Mammary epithelial cell (primary cell): Measurements from ENCODE around the gene SFT2D1.

Experiments
- CTCF ChIP-seq, 2 donors: IDR thresholded peaks in 1 of 2; conservative IDR thresholded peaks in 1 of 2; 2 replicates each; pipeline ENCODE4 v1.5.1; 2011 to 2012; ENCODE audit warnings: inconsistent platforms in 2 of 2, low read length in 2 of 2, mild to moderate bottlenecking in 2 of 2, control low read depth in 1 of 2, low read depth in 1 of 2; ENCODE audit not compliant: insufficient read depth in 1 of 2; ENCODE audit errors: extremely low read depth in 1 of 2
- EZH2 ChIP-seq: IDR thresholded peaks from 2 replicates; pipeline ENCODE4 v1.6.1; 2012; ENCODE audit warnings: low read length, inconsistent platforms, borderline replicate concordance

GRCh38 chr6:166305562-166306117, 36.7 kb downstream of the SFT2D1 start:
- no peak for TF ChIP-seq EZH2
- TF ChIP-seq CTCF (conservative IDR thresholded peaks at IDR 0.05 in 1 of 2, IDR thresholded peaks at IDR 0.05 in 1 of 2; ENCODE audit: extremely low read depth in 1 of 2, insufficient read depth in 1 of 2, low read depth in 1 of 2, low read length in 2 of 2) = no peak
